Ovary (tissue), 9 donors: ENCODE results near the gene ZMYM4. TPM values are rescaled to one million over a fixed set of nuclear protein-coding genes. Genes with fewer than 3 reads are reported as not detected.
"Not testable (repeated sequence)": the region's sequence is repeated elsewhere in the genome, so short reads cannot be mapped to it uniquely, and the experiment has no call there.

Experiments
- DNase-seq, 5 donors: peaks; one replicate each; pipeline ENCODE4 v3.0.0-alpha.2; 2019 to 2020
- H3K27ac ChIP-seq, 2 donors: fragments of 200-600 bp; one replicate each; pipeline versions ENCODE4 v1.5.1 to v1.8.0; 2019 to 2022
- H3K27me3 ChIP-seq: fragments of 200-600 bp; one replicate; pipeline ENCODE4 v1.8.0; 2022
- H3K36me3 ChIP-seq: fragments of 200-600 bp; sonication (generic); one replicate; pipeline ENCODE4 v1.5.1; 2019
- H3K4me1 ChIP-seq: one replicate; pipeline ENCODE4 v1.8.1; 2013; ENCODE audit warnings: mild to moderate bottlenecking, moderate library complexity; ENCODE audit not compliant: insufficient read depth
- H3K4me3 ChIP-seq: fragments of 200-600 bp; sonication (generic); one replicate; pipeline ENCODE4 v1.5.1; 2017
- H3K9me3 ChIP-seq, 2 donors: fragments of 200-600 bp in 1 of 2; sonication (generic) in 1 of 2; one replicate each; pipeline versions ENCODE4 v1.5.1 to v1.8.1; 2013 to 2019; ENCODE audit warnings: mild to moderate bottlenecking in 1 of 2, moderate library complexity in 1 of 2
- EP300 ChIP-seq: sonication (generic); formaldehyde crosslinking; IDR thresholded peaks from one replicate; pipeline ENCODE4 v1.6.1; 2017; ENCODE audit warnings: antibody characterized with exemption
- POLR2A ChIP-seq: fragments of 450-650 bp; IDR thresholded peaks from one replicate; pipeline ENCODE4 v1.6.1; 2017; ENCODE audit warnings: antibody characterized with exemption, mild to moderate bottlenecking, moderate library complexity
- WGBS, 3 donors: extraction: QIAGEN DNeasy Blood & Tissue Kit in 1 of 3; methylation state at CpG; one replicate each; pipeline versions ENCODE4 v1.1.5 to v1.1.7; 2013 to 2017; 5-methylcytosine and 5-hydroxymethylcytosine counted together
- intact Hi-C, 4 donors: fragments of 100-400 bp; cut with DNase I; formaldehyde crosslinking; loops; one replicate each; pipeline versions ENCODE4 v1.11.0 to v1.15.1; 2022 to 2023
- polyA plus RNA-seq, 2 donors: library from polyadenylated mRNA; stranded (reverse); fragments of 200-250 nt in 1 of 2; fragments of 350-450 nt in 1 of 2; fragmentation: Illumina TruSeq in 1 of 2; extraction: RNeasy Lipid Tissue Mini Kit (QIAGEN cat#74804) in 1 of 2; gene quantifications; one replicate each; pipeline ENCODE4 v1.2.3, GENCODE V29; 2013 to 2014
- total RNA-seq, 7 donors: library from RNA; depleted of rRNA in 2 of 7; stranded (reverse); fragments of >200 nt in 2 of 7; fragmentation: NEBNext Ultra II Directional in 3 of 7; extraction: Animal tissue kit (Norgen Biotek cat#: 25700) in 3 of 7; gene quantifications; one replicate each; pipeline versions ENCODE4 v1.1.0 to v1.2.4, GENCODE V29; 2016 to 2023
- TF ChIP-seq, protein P1 (sequence below), 3 donors: fragments of 450-650 bp in 2 of 3; fragments of 200-600 bp in 1 of 3; IDR thresholded peaks; one replicate each; pipeline versions ENCODE4 v1.5.1 to v1.8.0; 2016 to 2022; ENCODE audit warnings: antibody characterized with exemption in 3 of 3, mild to moderate bottlenecking in 1 of 3
- donor health status: DM: no; HTN: no; CAD: no; lungs with moderate emphysema.
- donor health status: DM: no; HTN: no; CAD: no.
- donor health status: Bipolar disorder and iron deficiency.
- donor health status: DM: yes; HTN: yes; CAD: no.
- donor health status: DM: no; HTN: no; CAD: no.
- donor health status: DM: yes; HTN: yes; CAD: no.

The ZMYM4 gene
- total and polyA plus RNA-seq, 9 donors, result 15.9 to 77.2 (median 52.2) TPM

DNA sequence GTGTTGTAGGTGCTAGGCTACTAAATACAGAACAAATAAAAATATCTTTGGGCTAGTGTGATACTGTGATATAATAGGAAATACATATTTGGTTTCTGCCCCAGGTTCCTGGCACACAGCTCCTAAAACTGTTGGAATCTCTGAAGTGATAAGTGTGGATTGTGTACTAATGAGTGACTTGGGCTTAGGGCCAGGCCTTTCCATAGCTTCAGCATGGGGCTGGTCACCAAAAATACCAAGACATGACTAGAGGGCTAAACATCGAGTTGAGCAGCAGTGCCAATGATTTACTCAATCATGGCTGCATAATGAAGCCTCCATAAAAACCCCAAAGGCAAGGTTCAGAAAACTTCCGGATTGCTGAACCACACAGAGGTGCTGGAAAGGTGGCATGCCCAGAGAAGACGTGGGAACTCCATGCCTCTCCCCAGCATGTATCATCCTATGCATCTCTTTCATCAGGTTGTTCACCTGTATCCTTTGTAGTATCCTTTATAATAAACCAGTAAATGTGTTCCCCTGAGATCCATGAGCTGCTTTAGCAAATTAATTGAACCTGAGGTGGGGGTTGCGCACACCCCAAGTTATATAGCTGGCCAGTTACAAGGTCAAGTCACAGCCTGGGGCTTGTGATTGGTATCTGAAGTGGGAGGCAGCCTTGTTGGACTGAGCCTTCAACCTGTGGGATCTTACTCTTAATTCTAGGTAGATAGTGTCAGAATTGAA, 51.6 kb downstream of the ZMYM4 start:
- H3K27me3 ChIP-seq, result no peaks in the 10 kb centered on the region
- intact Hi-C loops, result no loop called here
- no peaks in the 10 kb centered on the region for H3K36me3 ChIP-seq
- no peak overlapping the region for H3K27ac ChIP-seq
- TF ChIP-seq EP300 (no peak), POLR2A (no peak)
- TF ChIP-seq, protein P1, sequence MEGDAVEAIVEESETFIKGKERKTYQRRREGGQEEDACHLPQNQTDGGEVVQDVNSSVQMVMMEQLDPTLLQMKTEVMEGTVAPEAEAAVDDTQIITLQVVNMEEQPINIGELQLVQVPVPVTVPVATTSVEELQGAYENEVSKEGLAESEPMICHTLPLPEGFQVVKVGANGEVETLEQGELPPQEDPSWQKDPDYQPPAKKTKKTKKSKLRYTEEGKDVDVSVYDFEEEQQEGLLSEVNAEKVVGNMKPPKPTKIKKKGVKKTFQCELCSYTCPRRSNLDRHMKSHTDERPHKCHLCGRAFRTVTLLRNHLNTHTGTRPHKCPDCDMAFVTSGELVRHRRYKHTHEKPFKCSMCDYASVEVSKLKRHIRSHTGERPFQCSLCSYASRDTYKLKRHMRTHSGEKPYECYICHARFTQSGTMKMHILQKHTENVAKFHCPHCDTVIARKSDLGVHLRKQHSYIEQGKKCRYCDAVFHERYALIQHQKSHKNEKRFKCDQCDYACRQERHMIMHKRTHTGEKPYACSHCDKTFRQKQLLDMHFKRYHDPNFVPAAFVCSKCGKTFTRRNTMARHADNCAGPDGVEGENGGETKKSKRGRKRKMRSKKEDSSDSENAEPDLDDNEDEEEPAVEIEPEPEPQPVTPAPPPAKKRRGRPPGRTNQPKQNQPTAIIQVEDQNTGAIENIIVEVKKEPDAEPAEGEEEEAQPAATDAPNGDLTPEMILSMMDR (IDR thresholded peaks at IDR 0.05), result no peak
- no peak for DNase-seq
- 76 to 84% (median 79%) methylated on average over 4 of the region's 4 CpGs for WGBS, 3 donors
- H3K4me3 ChIP-seq, result no peak overlapping the region
- H3K4me1 ChIP-seq, result peaks cover 6% of the 10 kb centered on the region
- no peaks in the 10 kb centered on the region for H3K9me3 ChIP-seq

GRCh38 chr1:35320937-35321336, 52.4 kb downstream of the ZMYM4 start:
- H3K27me3 ChIP-seq, result no peaks in the 10 kb centered on the region
- intact Hi-C loops, result no loop called here
- H3K9me3 ChIP-seq, result no peaks in the 10 kb centered on the region
- TF ChIP-seq EP300 (no peak), POLR2A (no peak)
- TF ChIP-seq, protein P1 (IDR thresholded peaks at IDR 0.05), result no peak
- peaks cover 6% of the 10 kb centered on the region for H3K4me1 ChIP-seq
- no peak overlapping the region for H3K4me3 ChIP-seq
- no peak for DNase-seq
- WGBS, 3 donors, result 80 to 88% (median 87%) methylated on average over 3 of the region's 3 CpGs
- H3K27ac ChIP-seq, result no peak overlapping the region
- H3K36me3 ChIP-seq, result no peaks in the 10 kb centered on the region

GRCh38 chr1:35324486-35324885, 56.0 kb downstream of the ZMYM4 start:
- 21 to 39% (median 28%) methylated on average over 1 of the region's 1 CpG for WGBS, 3 donors
- no peaks in the 10 kb centered on the region for H3K9me3 ChIP-seq
- no peaks in the 10 kb centered on the region for H3K36me3 ChIP-seq
- intact Hi-C loops, result no loop called here
- no peak for DNase-seq
- H3K4me3 ChIP-seq, result no peak overlapping the region
- no peaks in the 10 kb centered on the region for H3K27me3 ChIP-seq
- TF ChIP-seq, protein P1 (IDR thresholded peaks at IDR 0.05), result no peak
- TF ChIP-seq POLR2A (no peak), EP300 (no peak)
- H3K27ac ChIP-seq, result peak overlapping the region in 1 of 2 donors; percentile 19
- peaks cover 6% of the 10 kb centered on the region for H3K4me1 ChIP-seq

DNA sequence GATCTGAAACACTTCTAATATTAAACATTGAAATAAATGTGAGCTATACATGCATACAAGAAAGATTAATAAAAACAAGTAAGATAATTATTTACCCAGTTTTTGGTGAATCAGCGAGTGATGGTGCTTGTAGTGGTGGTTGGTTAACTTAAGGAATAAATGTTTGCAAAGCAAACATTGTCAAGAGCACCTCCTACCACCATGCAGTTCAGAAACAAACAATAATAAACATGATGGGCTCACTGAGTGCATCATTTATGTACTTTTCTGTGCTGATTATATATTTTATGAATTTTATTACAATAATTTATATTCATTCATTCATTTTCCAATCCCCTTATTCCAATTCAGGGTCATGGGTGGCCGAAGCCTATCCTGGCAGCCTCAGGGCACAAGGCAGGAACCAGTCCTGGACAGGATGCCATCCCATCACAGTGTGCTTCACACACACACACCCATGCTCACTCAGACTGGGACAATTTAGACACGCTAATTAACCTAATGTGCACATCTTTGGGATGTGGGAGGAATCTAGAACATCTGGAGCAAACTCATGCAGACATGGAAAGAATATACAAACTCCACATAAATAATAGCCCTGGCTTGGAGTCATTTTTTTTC, 57.8 kb downstream of the ZMYM4 start:
- Histone ChIP-seq H3K9me3 (no peaks in the 10 kb centered on the region), H3K4me3 (no peak overlapping the region), H3K36me3 (no peaks in the 10 kb centered on the region), H3K27me3 (no peaks in the 10 kb centered on the region), H3K27ac (no peak overlapping the region), H3K4me1 (peaks cover 3% of the 10 kb centered on the region)
- TF ChIP-seq POLR2A (no peak), EP300 (no peak)
- TF ChIP-seq, protein P1 (IDR thresholded peaks at IDR 0.05), result no peak
- WGBS, 3 donors, result 96 to 98% (median 97%) methylated on average over 3 of the region's 3 CpGs
- intact Hi-C loops, result no loop called here
- DNase-seq, result no peak

- WGBS, 3 donors, result 73 to 98% (median 96%) methylated on average over 2 of the region's 2 CpGs
- H3K4me1 ChIP-seq, H3K27me3 ChIP-seq, H3K36me3 ChIP-seq, H3K4me3 ChIP-seq, DNase-seq, H3K9me3 ChIP-seq, H3K27ac ChIP-seq, intact Hi-C loops: not testable (repeated sequence)
Measured at GRCh38 chr1:35331618-35332017, 63.1 kb downstream of the ZMYM4 start.
